Uterus (tissue), 4 donors: ENCODE data around the gene PRKN. TPM values are rescaled to one million over a fixed set of nuclear protein-coding genes. Genes with fewer than 3 reads are reported as not detected.

Experiments used
- DNase-seq, 2 donors: peaks; one replicate each; pipeline ENCODE4 v3.0.0-alpha.2; 2019 to 2020
- H3K27ac ChIP-seq, 2 donors: fragments of 200-600 bp; sonication (generic); 1 replicate in 1 of 2; 2 replicates in 1 of 2; pipeline ENCODE4 v1.5.1; 2016 to 2018
- H3K27me3 ChIP-seq, 2 donors: fragments of 200-600 bp; sonication (generic); one replicate each; pipeline ENCODE4 v1.5.1; 2018 to 2019; ENCODE audit warnings: control low read depth in 1 of 2
- H3K36me3 ChIP-seq, 2 donors: fragments of 200-600 bp; sonication (generic); one replicate each; pipeline ENCODE4 v1.5.1; 2019; ENCODE audit warnings: control low read depth in 1 of 2
- H3K4me1 ChIP-seq, 2 donors: fragments of 200-600 bp; sonication (generic); one replicate each; pipeline ENCODE4 v1.5.1; 2018 to 2019; ENCODE audit warnings: control low read depth in 1 of 2
- H3K4me3 ChIP-seq, 2 donors: fragments of 200-600 bp; sonication (generic); 1 replicate in 1 of 2; 2 replicates in 1 of 2; pipeline ENCODE4 v1.5.1; 2018 to 2019; ENCODE audit warnings: mild to moderate bottlenecking in 1 of 2
- H3K9me3 ChIP-seq, 2 donors: fragments of 200-600 bp; sonication (generic); one replicate each; pipeline ENCODE4 v1.5.1; 2019; ENCODE audit warnings: control low read depth in 1 of 2
- CTCF ChIP-seq, 4 experiments: fragments of 200-600 bp in 2 of 4; fragments of 450-650 bp in 2 of 4; sonication (generic) in 2 of 4; IDR thresholded peaks; one replicate each; pipeline ENCODE4 v1.5.1; 2016 to 2019; ENCODE audit warnings: antibody characterized with exemption in 4 of 4, mild to moderate bottlenecking in 2 of 4, moderate library complexity in 1 of 4
- POLR2A ChIP-seq, 2 donors: fragments of 450-650 bp; IDR thresholded peaks; one replicate each; pipeline ENCODE4 v1.6.1; 2016; ENCODE audit warnings: antibody characterized with exemption in 2 of 2, mild to moderate bottlenecking in 1 of 2, moderate library complexity in 1 of 2
- intact Hi-C: fragments of 100-400 bp; cut with DNase I; formaldehyde crosslinking; loops from one replicate; pipeline ENCODE4 v1.15.1; 2023; ENCODE audit warnings: low total_unique reads
- total RNA-seq, 4 donors: library from RNA; depleted of rRNA in 3 of 4; stranded (reverse); fragments of >200 nt in 3 of 4; gene quantifications; one replicate each; pipeline versions ENCODE4 v1.1.0 to v1.2.4, GENCODE V29; 2014 to 2023
- donor health status: DM: yes; HTN: yes; CAD: no.

PRKN gene
- total RNA-seq, 4 donors from 2014 or later: 10.2 to 21.3 (median 13.1) TPM

GRCh38 chr6:161961796-161962195 is 765.8 kb downstream of the PRKN start:
- Histone ChIP-seq H3K4me3 (no peak overlapping the region), H3K36me3 (no peaks in the 10 kb centered on the region), H3K4me1 (no peaks in the 10 kb centered on the region), H3K27me3 (no peaks in the 10 kb centered on the region), H3K9me3 (no peaks in the 10 kb centered on the region), H3K27ac (no peak overlapping the region)
- intact Hi-C loops: no loop called here
- DNase-seq: no peak
- TF ChIP-seq CTCF (IDR thresholded peaks at IDR 0.05) (no peak), POLR2A (IDR thresholded peaks at IDR 0.05) (no peak)

GRCh38 chr6:161961046-161961445 is 766.5 kb downstream of the PRKN start:
- Histone ChIP-seq H3K36me3 (no peaks in the 10 kb centered on the region), H3K27me3 (no peaks in the 10 kb centered on the region), H3K27ac (no peak overlapping the region), H3K9me3 (no peaks in the 10 kb centered on the region), H3K4me1 (no peaks in the 10 kb centered on the region), H3K4me3 (no peak overlapping the region)
- TF ChIP-seq POLR2A (IDR thresholded peaks at IDR 0.05) (no peak), CTCF (IDR thresholded peaks at IDR 0.05) (no peak)
- no peak for DNase-seq
- intact Hi-C loops: no loop called here

GRCh38 chr6:161959072-161959471 is 768.5 kb downstream of the PRKN start:
- Histone ChIP-seq H3K4me1 (no peaks in the 10 kb centered on the region), H3K36me3 (no peaks in the 10 kb centered on the region), H3K27me3 (no peaks in the 10 kb centered on the region), H3K9me3 (no peaks in the 10 kb centered on the region), H3K27ac (no peak overlapping the region), H3K4me3 (no peak overlapping the region)
- intact Hi-C loops: no loop called here
- DNase-seq: no peak
- no peak for TF ChIP-seq POLR2A (IDR thresholded peaks at IDR 0.05)

GRCh38 chr6:161956082-161956481 is 771.5 kb downstream of the PRKN start:
- Histone ChIP-seq H3K9me3 (no peaks in the 10 kb centered on the region), H3K27ac (no peak overlapping the region), H3K27me3 (no peaks in the 10 kb centered on the region), H3K36me3 (no peaks in the 10 kb centered on the region), H3K4me1 (no peaks in the 10 kb centered on the region), H3K4me3 (no peak overlapping the region)
- TF ChIP-seq POLR2A (IDR thresholded peaks at IDR 0.05) (no peak), CTCF (IDR thresholded peaks at IDR 0.05) (no peak)
- intact Hi-C loops: no loop called here
- DNase-seq: no peak

- no peaks in the 10 kb centered on the region for H3K4me1 ChIP-seq
- H3K4me3 ChIP-seq: no peak overlapping the region
- no peak overlapping the region for H3K27ac ChIP-seq
- H3K9me3 ChIP-seq: no peaks in the 10 kb centered on the region
- TF ChIP-seq POLR2A (IDR thresholded peaks at IDR 0.05) (no peak), CTCF (IDR thresholded peaks at IDR 0.05) (no peak)
- no peaks in the 10 kb centered on the region for H3K27me3 ChIP-seq
- DNase-seq: no peak
- no peaks in the 10 kb centered on the region for H3K36me3 ChIP-seq
- intact Hi-C loops: no loop called here
These were observed 772.8 kb downstream of the PRKN start for GRCh38 chr6:161954699-161955276.

GRCh38 chr6:161954077-161954476 is 773.5 kb downstream of the PRKN start:
- Histone ChIP-seq H3K27me3 (no peaks in the 10 kb centered on the region), H3K4me3 (no peak overlapping the region), H3K4me1 (no peaks in the 10 kb centered on the region), H3K27ac (no peak overlapping the region), H3K36me3 (no peaks in the 10 kb centered on the region), H3K9me3 (no peaks in the 10 kb centered on the region)
- no peak for DNase-seq
- intact Hi-C loops: no loop called here
- no peak for TF ChIP-seq CTCF (IDR thresholded peaks at IDR 0.05)
